Measurements from ENCODE around the gene OSBP2.
"Not testable (repeated sequence)": the region's sequence is repeated elsewhere in the genome, so short reads cannot be mapped to it uniquely, and the experiment has no call there.

Gene OSBP2

GRCh38 chr22:30763815-30764673 lies 69.4 kb downstream of the OSBP2 start:
- DNase-seq (ENCODE audit: low spot score): peak; percentile 91

GRCh38 chr22:30767661-30768060 lies 73.0 kb downstream of the OSBP2 start:
- no peak for DNase-seq (ENCODE audit: low spot score)

- no peak for DNase-seq (ENCODE audit: low spot score)
These were observed 76.0 kb downstream of the OSBP2 start for GRCh38 chr22:30770716-30771115.

- no peak for DNase-seq (ENCODE audit: low spot score)
These were observed 79.2 kb downstream of the OSBP2 start for GRCh38 chr22:30773919-30774318.

GRCh38 chr22:30774566-30774965 lies 79.9 kb downstream of the OSBP2 start:
- no peak for DNase-seq (ENCODE audit: low spot score)

GRCh38 chr22:30776476-30776875 lies 81.8 kb downstream of the OSBP2 start:
- no peak for DNase-seq (ENCODE audit: low spot score)

GRCh38 chr22:30777146-30777545 lies 82.5 kb downstream of the OSBP2 start:
- DNase-seq (ENCODE audit: low spot score): not testable (repeated sequence)

- no peak for DNase-seq (ENCODE audit: low spot score)
These were observed 82.9 kb downstream of the OSBP2 start for GRCh38 chr22:30777587-30777986.

- no peak for DNase-seq (ENCODE audit: low spot score)
These were observed 83.6 kb downstream of the OSBP2 start for GRCh38 chr22:30778261-30778660.

- DNase-seq (ENCODE audit: low spot score): no peak
These were observed 85.4 kb downstream of the OSBP2 start for GRCh38 chr22:30780026-30780425.

GRCh38 chr22:30781271-30781875 lies 86.7 kb downstream of the OSBP2 start:
- peak; percentile 50 for DNase-seq (ENCODE audit: low spot score)

GRCh38 chr22:30782613-30783012 lies 87.9 kb downstream of the OSBP2 start:
- no peak for DNase-seq (ENCODE audit: low spot score)

- no peak for DNase-seq (ENCODE audit: low spot score)
These were observed 88.3 kb downstream of the OSBP2 start for GRCh38 chr22:30783021-30783420.

GRCh38 chr22:30785527-30785926 lies 90.9 kb downstream of the OSBP2 start:
- no peak for DNase-seq (ENCODE audit: low spot score)

- DNase-seq (ENCODE audit: low spot score): no peak
These were observed 95.7 kb downstream of the OSBP2 start for GRCh38 chr22:30790366-30790765.

GRCh38 chr22:30792456-30792855 lies 97.8 kb downstream of the OSBP2 start:
- DNase-seq (ENCODE audit: low spot score): no peak

- DNase-seq (ENCODE audit: low spot score): no peak
These were observed 100.4 kb downstream of the OSBP2 start for GRCh38 chr22:30795118-30795517.

- no peak for DNase-seq (ENCODE audit: low spot score)
These were observed 107.0 kb downstream of the OSBP2 start for GRCh38 chr22:30801695-30802094.

GRCh38 chr22:30802202-30803166 lies 107.8 kb downstream of the OSBP2 start:
- peak; percentile 94 for DNase-seq (ENCODE audit: low spot score)

GRCh38 chr22:30803679-30804078 lies 109.0 kb downstream of the OSBP2 start:
- DNase-seq (ENCODE audit: low spot score): no peak

GRCh38 chr22:30804626-30805025 lies 110.0 kb downstream of the OSBP2 start:
- no peak for DNase-seq (ENCODE audit: low spot score)

- DNase-seq (ENCODE audit: low spot score): peak; percentile 78
These were observed 111.8 kb downstream of the OSBP2 start for GRCh38 chr22:30806391-30806861.

Measured in kidney tubule cell (primary cell).